ENCODE results near the gene GAN. TPM values are rescaled to one million over a fixed set of nuclear protein-coding genes. Genes with fewer than 3 reads are reported as not detected.

The GAN gene
- total and polyA plus RNA-seq, 9 donors, result 1.1 to 11.5 (median 9.0) TPM

DNA sequence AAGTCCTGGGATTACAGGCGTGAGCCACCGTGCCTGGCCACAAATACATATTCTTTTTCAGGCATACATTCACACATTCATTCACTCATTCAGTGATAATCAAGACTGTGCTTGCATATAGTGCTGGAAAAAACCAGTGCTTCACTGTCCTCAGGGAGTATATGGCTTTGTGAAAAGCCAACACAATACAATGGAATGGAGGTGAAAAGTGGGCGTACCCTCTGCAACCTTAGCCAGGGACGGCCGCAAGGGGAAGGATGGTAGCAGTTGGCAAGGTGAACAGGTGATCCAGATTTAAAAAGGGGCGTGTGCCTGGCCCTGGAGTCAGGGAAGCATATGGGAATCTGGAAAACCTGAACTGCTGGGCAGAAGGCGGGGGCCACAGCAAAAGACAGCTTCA lies 18.1 kb upstream of the GAN start:
- WGBS, 3 donors, result 70 to 86% (median 83%) methylated on average over 7 of the region's 7 CpGs
- Histone ChIP-seq H3K4me1 (ENCODE audit: insufficient read depth) (no peaks in the 10 kb centered on the region), H3K27me3 (no peaks in the 10 kb centered on the region), H3K4me3 (no peak overlapping the region), H3K27ac (no peak overlapping the region), H3K36me3 (no peaks in the 10 kb centered on the region), H3K9me3 (no peaks in the 10 kb centered on the region)
- no peak for DNase-seq
- TF ChIP-seq POLR2A (IDR thresholded peaks at IDR 0.05) (no peak), EP300 (IDR thresholded peaks at IDR 0.05) (no peak)
- TF ChIP-seq, protein P1, sequence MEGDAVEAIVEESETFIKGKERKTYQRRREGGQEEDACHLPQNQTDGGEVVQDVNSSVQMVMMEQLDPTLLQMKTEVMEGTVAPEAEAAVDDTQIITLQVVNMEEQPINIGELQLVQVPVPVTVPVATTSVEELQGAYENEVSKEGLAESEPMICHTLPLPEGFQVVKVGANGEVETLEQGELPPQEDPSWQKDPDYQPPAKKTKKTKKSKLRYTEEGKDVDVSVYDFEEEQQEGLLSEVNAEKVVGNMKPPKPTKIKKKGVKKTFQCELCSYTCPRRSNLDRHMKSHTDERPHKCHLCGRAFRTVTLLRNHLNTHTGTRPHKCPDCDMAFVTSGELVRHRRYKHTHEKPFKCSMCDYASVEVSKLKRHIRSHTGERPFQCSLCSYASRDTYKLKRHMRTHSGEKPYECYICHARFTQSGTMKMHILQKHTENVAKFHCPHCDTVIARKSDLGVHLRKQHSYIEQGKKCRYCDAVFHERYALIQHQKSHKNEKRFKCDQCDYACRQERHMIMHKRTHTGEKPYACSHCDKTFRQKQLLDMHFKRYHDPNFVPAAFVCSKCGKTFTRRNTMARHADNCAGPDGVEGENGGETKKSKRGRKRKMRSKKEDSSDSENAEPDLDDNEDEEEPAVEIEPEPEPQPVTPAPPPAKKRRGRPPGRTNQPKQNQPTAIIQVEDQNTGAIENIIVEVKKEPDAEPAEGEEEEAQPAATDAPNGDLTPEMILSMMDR (IDR thresholded peaks at IDR 0.05), result no peak
- intact Hi-C loops (cut with DNase I), result no loop called here

DNA sequence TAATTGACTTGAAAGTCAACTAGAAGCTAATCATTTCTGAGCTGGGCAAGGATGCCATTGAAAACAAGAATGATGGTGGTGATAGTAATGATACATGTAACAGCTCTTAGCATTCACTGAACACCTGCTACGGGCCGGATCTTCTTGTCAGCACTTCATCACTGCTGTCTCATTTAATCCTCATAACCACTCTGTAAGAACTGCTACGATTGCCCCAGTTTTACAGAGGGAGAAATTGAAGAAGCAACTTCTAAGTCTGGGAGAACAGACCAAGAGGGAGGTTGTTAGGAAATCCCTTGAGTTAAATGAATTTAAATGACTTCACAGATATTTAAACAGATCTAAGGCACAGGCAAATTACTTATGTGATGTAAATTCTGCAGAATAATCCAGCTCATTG lies 7.0 kb upstream of the GAN start:
- intact Hi-C loops (cut with DNase I), result no loop called here
- H3K4me3 ChIP-seq, result no peak overlapping the region
- no peak overlapping the region for H3K27ac ChIP-seq
- H3K27me3 ChIP-seq, result no peaks in the 10 kb centered on the region
- H3K9me3 ChIP-seq, result no peaks in the 10 kb centered on the region
- 74 to 86% (median 76%) methylated on average over 3 of the region's 3 CpGs for WGBS, 3 donors
- H3K4me1 ChIP-seq (ENCODE audit: insufficient read depth), result peaks cover 2% of the 10 kb centered on the region
- no peaks in the 10 kb centered on the region for H3K36me3 ChIP-seq
- TF ChIP-seq POLR2A (IDR thresholded peaks at IDR 0.05), result no peak
- TF ChIP-seq EP300 (IDR thresholded peaks at IDR 0.05), result no peak
- TF ChIP-seq, protein P1 (IDR thresholded peaks at IDR 0.05), result no peak
- no peak for DNase-seq

DNA sequence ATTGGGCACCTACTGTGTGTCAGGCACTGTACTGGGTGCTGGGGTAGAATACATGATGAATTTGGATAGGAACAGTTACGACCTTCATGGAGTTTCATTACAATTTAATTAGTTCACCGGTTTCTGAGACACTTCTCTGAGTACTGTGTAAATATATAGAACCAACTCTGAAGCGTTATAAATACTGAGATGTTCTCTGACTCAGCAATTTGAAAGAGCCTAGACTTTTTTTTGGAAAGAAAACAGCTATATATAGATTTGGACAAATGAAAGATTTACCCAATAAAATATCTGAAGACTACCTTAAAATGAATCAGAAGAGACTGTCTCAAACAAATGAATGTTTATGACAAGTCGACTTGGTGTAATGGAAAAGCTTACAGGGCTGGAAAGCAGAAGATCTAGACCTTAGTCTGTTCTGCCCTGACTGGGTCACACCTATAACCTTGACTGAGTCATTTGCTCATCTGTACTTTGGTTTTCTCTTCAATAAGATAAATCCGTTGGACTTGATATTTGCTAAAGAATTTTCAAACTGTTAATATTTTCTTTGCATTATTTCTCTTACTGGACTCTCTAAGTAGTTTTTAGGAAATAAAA lies 4.6 kb upstream of the GAN start:
- no peak for TF ChIP-seq POLR2A (IDR thresholded peaks at IDR 0.05)
- TF ChIP-seq EP300 (IDR thresholded peaks at IDR 0.05), result no peak
- TF ChIP-seq, protein P1 (IDR thresholded peaks at IDR 0.05), result no peak
- no peaks in the 10 kb centered on the region for H3K27me3 ChIP-seq
- no peaks in the 10 kb centered on the region for H3K36me3 ChIP-seq
- no peaks in the 10 kb centered on the region for H3K9me3 ChIP-seq
- H3K4me1 ChIP-seq (ENCODE audit: insufficient read depth), result peaks cover 7% of the 10 kb centered on the region
- DNase-seq, result no peak
- H3K27ac ChIP-seq, result no peak overlapping the region
- WGBS, 3 donors, result 76 to 79% (median 78%) methylated on average over 5 of the region's 5 CpGs
- intact Hi-C loops (cut with DNase I), result loop anchor here in 1 of 4 donors (10.0 kb wide), 1 partner anchor 105 kb away; no protein-coding TSS in a partner anchor
- H3K4me3 ChIP-seq, result no peak overlapping the region

DNA sequence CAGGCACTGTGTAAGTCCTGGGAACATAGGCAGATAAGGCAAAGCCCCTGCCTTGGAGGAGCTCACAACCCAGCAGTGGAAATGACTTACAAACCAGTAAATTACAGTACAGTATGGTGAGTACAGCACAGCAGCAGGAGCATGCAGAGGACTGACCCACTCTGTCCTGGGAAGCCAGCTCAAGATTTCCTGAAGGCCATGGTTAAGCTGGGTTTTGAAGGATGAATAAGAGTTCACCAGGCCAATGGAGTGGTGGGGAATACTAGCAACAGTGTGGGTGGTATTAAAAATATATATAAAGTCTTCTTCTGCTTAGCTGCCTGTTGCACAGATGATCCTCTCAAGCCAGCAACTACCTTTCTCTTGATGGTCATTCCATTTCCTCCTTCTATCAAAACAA lies 3.0 kb upstream of the GAN start:
- no peak overlapping the region for H3K4me3 ChIP-seq
- H3K9me3 ChIP-seq, result no peaks in the 10 kb centered on the region
- H3K36me3 ChIP-seq, result no peaks in the 10 kb centered on the region
- H3K27me3 ChIP-seq, result no peaks in the 10 kb centered on the region
- no peak for DNase-seq
- intact Hi-C loops (cut with DNase I), result loop anchor here in 1 of 4 donors (10.0 kb wide), 1 partner anchor 107 kb away; no protein-coding TSS in a partner anchor
- peaks cover 7% of the 10 kb centered on the region for H3K4me1 ChIP-seq (ENCODE audit: insufficient read depth)
- no peak overlapping the region for H3K27ac ChIP-seq
- TF ChIP-seq EP300 (IDR thresholded peaks at IDR 0.05) (no peak), POLR2A (IDR thresholded peaks at IDR 0.05) (no peak)
- TF ChIP-seq, protein P1 (IDR thresholded peaks at IDR 0.05), result no peak
